Fibroblast of skin of back (primary cell): ENCODE data around the gene TMEM192. TPM values are rescaled to one million over a fixed set of nuclear protein-coding genes. Genes with fewer than 3 reads are reported as not detected.
"Not testable (repeated sequence)": the region's sequence is repeated elsewhere in the genome, so short reads cannot be mapped to it uniquely, and the experiment has no call there.

Experiments
- DNase-seq: peaks from one replicate; pipeline ENCODE4 v3.0.0-alpha.2; 2013
- polyA plus RNA-seq, 2 experiments: library from polyadenylated mRNA; unstranded; fragments of 120-200 nt; gene quantifications; one replicate each; pipeline ENCODE4 v1.2.1, GENCODE V29; 2013; ENCODE audit not compliant: insufficient read length in 2 of 2

The TMEM192 gene
- 6.3 TPM for polyA plus RNA-seq (2013, experiment 1 of 2; ENCODE audit: insufficient read length)
- polyA plus RNA-seq (2013, experiment 2 of 2; ENCODE audit: insufficient read length): 7.5 TPM

- peak; percentile 88 for DNase-seq
Measured at GRCh38 chr4:165112368-165113121, at the start of gene TMEM192. Gene TMEM192, minus strand, starts transcription at chr4:165112860. Its CDS starts 87 bp downstream, at chr4:165112773.

GRCh38 chr4:165158762-165159161 is 46.1 kb upstream of the TMEM192 start:
- DNase-seq: no peak

- DNase-seq: no peak
Measured at GRCh38 chr4:165156906-165157305, 44.2 kb upstream of the TMEM192 start.

- no peak for DNase-seq
Measured at GRCh38 chr4:165154482-165154881, 41.8 kb upstream of the TMEM192 start.

GRCh38 chr4:165152527-165152926 is 39.9 kb upstream of the TMEM192 start:
- DNase-seq: no peak

- DNase-seq: peak; percentile 5
Measured at GRCh38 chr4:165151734-165152133, 39.1 kb upstream of the TMEM192 start.

- no peak for DNase-seq
Measured at GRCh38 chr4:165150545-165150944, 37.9 kb upstream of the TMEM192 start.

- no peak for DNase-seq
Measured at GRCh38 chr4:165138843-165139242, 26.2 kb upstream of the TMEM192 start.

- no peak for DNase-seq
Measured at GRCh38 chr4:165137205-165137604, 24.5 kb upstream of the TMEM192 start.

- DNase-seq: no peak
Measured at GRCh38 chr4:165136529-165136928, 23.9 kb upstream of the TMEM192 start.

GRCh38 chr4:165133150-165133549 is 20.5 kb upstream of the TMEM192 start:
- no peak for DNase-seq

GRCh38 chr4:165131247-165131832 is 18.7 kb upstream of the TMEM192 start:
- peak; percentile 56 for DNase-seq

GRCh38 chr4:165129924-165130323 is 17.3 kb upstream of the TMEM192 start:
- DNase-seq: no peak

GRCh38 chr4:165125869-165126499 is 13.3 kb upstream of the TMEM192 start:
- not testable (repeated sequence) for DNase-seq

- no peak for DNase-seq
Measured at GRCh38 chr4:165124488-165124887, 11.8 kb upstream of the TMEM192 start.

- DNase-seq: no peak
Measured at GRCh38 chr4:165118256-165118909, 5.7 kb upstream of the TMEM192 start.

- no peak for DNase-seq
Measured at GRCh38 chr4:165115301-165115700, 2.6 kb upstream of the TMEM192 start.

GRCh38 chr4:165111906-165112367 is 723 bp downstream of the TMEM192 start:
- DNase-seq: no peak

GRCh38 chr4:165106518-165106917 is 6.1 kb downstream of the TMEM192 start:
- DNase-seq: no peak

GRCh38 chr4:165101641-165102040 is 11.0 kb downstream of the TMEM192 start:
- peak; percentile 5 for DNase-seq

- peak; percentile 10 for DNase-seq
Measured at GRCh38 chr4:165096776-165097175, 15.9 kb downstream of the TMEM192 start.

GRCh38 chr4:165095291-165095690 is 17.4 kb downstream of the TMEM192 start:
- no peak for DNase-seq

- no peak for DNase-seq
Measured at GRCh38 chr4:165094873-165095272, 17.8 kb downstream of the TMEM192 start.
